ENCODE measurements around the gene USP40. TPM values are rescaled to one million over a fixed set of nuclear protein-coding genes. Genes with fewer than 3 reads are reported as not detected.

USP40 gene
- total and polyA plus RNA-seq, 10 donors = 11.4 to 57.3 (median 38.1) TPM

DNA sequence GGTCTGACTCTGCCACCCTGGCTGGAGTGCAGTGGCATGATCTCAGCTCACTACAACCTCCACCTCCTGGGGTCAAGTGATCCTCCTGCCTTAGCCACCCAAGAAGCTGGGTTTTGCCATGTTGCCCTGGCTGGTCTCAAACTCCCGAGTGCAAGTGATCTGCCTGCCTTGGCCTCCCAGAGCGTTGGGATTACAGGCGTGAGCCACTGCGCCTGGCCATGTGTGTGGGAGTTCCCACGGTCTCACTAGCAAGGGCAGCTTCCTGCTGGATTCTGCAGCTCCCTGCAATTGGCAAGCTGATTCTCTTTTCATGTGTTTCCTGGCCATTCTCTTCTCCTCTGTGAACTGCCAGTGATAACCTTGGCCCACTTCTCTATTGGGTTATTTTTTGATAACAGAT lies 84.0 kb downstream of the USP40 start:
- no peak overlapping the region for H3K4me3 ChIP-seq
- intact Hi-C loops (cut with DNase I; ENCODE audit: low total_unique reads) = no loop called here
- H3K27me3 ChIP-seq (replicated peaks in 1 of 7) = no peaks in the 10 kb centered on the region
- H3K27ac ChIP-seq = no peak overlapping the region
- no peaks in the 10 kb centered on the region for H3K9me3 ChIP-seq
- H3K36me3 ChIP-seq = peaks cover 0 to 98% (median 56%) of the 10 kb centered on the region in 6 donors
- TF ChIP-seq POLR2AphosphoS5 (IDR thresholded peaks at IDR 0.05) (no peak), POLR2A (IDR thresholded peaks at IDR 0.05) (no peak)
- TF ChIP-seq, protein P1, sequence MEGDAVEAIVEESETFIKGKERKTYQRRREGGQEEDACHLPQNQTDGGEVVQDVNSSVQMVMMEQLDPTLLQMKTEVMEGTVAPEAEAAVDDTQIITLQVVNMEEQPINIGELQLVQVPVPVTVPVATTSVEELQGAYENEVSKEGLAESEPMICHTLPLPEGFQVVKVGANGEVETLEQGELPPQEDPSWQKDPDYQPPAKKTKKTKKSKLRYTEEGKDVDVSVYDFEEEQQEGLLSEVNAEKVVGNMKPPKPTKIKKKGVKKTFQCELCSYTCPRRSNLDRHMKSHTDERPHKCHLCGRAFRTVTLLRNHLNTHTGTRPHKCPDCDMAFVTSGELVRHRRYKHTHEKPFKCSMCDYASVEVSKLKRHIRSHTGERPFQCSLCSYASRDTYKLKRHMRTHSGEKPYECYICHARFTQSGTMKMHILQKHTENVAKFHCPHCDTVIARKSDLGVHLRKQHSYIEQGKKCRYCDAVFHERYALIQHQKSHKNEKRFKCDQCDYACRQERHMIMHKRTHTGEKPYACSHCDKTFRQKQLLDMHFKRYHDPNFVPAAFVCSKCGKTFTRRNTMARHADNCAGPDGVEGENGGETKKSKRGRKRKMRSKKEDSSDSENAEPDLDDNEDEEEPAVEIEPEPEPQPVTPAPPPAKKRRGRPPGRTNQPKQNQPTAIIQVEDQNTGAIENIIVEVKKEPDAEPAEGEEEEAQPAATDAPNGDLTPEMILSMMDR (IDR thresholded peaks at IDR 0.05 in 8 of 11, conservative IDR thresholded peaks at IDR 0.05 in 3 of 11) = no peak
- peaks cover 0 to 14% (median 0%) of the 10 kb centered on the region in 6 donors for H3K4me1 ChIP-seq
- DNase-seq = no peak
- 77 to 86% (median 81%) methylated on average over 5 of the region's 5 CpGs for WGBS, 5 donors

DNA sequence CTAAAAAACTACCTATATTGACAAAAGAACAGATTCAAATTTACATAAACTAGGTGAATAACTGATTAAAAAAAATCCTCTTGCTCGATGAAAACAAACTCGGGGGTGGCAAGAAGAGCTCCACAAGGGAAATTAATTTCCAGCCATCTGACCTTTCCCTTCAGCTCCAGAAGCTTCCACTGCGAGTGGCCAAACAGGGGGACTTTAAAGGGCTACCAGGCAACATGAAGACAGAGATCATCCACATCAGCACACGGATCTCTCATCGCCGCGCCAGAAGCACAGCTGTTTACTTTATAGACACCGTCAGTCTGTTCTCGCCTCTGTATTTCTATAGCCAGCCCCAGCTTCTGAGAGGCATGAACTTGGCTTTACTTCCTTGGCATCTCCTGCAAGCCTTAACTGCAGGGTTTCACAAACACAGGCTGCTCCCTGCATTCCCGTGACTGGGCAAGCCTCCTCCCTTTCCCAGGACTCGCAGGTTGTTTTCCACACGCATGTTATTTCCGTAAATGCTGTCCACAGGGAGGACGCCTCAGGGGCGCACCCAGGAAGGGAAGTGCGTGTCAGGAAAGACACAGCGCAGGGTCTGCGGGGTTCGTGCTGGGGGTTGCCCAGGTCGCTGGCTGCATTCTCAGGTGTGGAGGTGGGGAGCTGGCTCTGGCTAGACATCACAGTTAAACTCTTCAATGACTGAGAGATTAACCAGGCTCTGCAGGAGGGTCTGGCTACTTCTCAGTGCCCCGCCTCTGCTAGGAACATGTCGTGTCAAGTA lies 85.0 kb downstream of the USP40 start:
- peaks cover 0 to 100% (median 65%) of the 10 kb centered on the region in 6 donors for H3K36me3 ChIP-seq
- H3K4me1 ChIP-seq = peaks cover 0 to 3% (median 0%) of the 10 kb centered on the region in 6 donors
- TF ChIP-seq POLR2AphosphoS5 (IDR thresholded peaks at IDR 0.05) (peak in 1 of 3 donors; percentile 46), POLR2A (IDR thresholded peaks at IDR 0.05) (no peak)
- TF ChIP-seq, protein P1 (IDR thresholded peaks at IDR 0.05 in 8 of 11, conservative IDR thresholded peaks at IDR 0.05 in 3 of 11) = no peak
- intact Hi-C loops (cut with DNase I; ENCODE audit: low total_unique reads) = no loop called here
- no peaks in the 10 kb centered on the region for H3K27me3 ChIP-seq (replicated peaks in 1 of 7)
- no peaks in the 10 kb centered on the region for H3K9me3 ChIP-seq
- 91 to 95% (median 93%) methylated on average over 22 of the region's 22 CpGs for WGBS, 5 donors
- peak; percentile 66 for DNase-seq
- no peak overlapping the region for H3K27ac ChIP-seq
- no peak overlapping the region for H3K4me3 ChIP-seq

DNA sequence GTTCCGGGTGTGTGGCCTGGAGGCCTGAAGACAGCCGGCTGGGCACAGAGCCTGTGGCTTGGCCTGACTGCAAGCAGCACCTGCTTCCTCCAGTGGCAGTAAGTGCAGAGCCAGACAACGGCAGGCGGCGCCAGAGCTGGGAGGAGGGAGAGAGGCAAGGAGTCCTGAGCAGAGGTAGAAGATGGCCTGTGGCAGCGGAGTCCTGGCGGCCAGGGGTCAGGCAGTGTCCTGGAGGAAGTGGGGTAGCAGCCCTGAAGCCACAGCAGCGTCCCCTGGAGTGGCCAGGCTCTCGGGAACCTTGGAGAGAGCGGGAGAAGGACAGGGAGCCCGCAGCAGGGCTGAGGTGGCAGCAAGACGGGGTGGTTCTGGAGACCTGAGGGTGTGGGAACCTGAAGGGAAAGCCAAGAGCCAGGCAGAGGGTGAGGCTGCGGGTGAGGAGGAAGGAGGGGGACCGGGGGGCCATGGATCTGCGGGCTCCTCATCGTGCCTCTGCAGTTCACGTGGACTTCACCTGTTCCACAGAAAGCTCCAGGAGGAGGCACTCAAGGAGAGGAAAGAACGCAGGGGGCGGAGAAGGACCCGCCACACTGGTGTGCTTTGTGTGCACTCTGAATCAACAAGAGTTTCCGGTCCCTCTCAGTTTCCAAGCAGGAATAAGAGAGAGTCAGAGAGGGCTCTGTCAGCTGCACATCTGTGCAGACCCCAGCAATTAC lies 85.9 kb downstream of the USP40 start:
- H3K4me1 ChIP-seq = no peaks in the 10 kb centered on the region
- peaks cover 0 to 100% (median 73%) of the 10 kb centered on the region in 6 donors for H3K36me3 ChIP-seq
- no peaks in the 10 kb centered on the region for H3K27me3 ChIP-seq (replicated peaks in 1 of 7)
- WGBS, 5 donors = 87 to 93% (median 90%) methylated on average over 21 of the region's 21 CpGs
- H3K4me3 ChIP-seq = no peak overlapping the region
- DNase-seq = peak; percentile 75
- intact Hi-C loops (cut with DNase I; ENCODE audit: low total_unique reads) = no loop called here
- no peaks in the 10 kb centered on the region for H3K9me3 ChIP-seq
- no peak overlapping the region for H3K27ac ChIP-seq
- TF ChIP-seq POLR2AphosphoS5 (IDR thresholded peaks at IDR 0.05) (peak in 2 of 3 donors; percentile 12 to 36), POLR2A (IDR thresholded peaks at IDR 0.05) (no peak)

DNA sequence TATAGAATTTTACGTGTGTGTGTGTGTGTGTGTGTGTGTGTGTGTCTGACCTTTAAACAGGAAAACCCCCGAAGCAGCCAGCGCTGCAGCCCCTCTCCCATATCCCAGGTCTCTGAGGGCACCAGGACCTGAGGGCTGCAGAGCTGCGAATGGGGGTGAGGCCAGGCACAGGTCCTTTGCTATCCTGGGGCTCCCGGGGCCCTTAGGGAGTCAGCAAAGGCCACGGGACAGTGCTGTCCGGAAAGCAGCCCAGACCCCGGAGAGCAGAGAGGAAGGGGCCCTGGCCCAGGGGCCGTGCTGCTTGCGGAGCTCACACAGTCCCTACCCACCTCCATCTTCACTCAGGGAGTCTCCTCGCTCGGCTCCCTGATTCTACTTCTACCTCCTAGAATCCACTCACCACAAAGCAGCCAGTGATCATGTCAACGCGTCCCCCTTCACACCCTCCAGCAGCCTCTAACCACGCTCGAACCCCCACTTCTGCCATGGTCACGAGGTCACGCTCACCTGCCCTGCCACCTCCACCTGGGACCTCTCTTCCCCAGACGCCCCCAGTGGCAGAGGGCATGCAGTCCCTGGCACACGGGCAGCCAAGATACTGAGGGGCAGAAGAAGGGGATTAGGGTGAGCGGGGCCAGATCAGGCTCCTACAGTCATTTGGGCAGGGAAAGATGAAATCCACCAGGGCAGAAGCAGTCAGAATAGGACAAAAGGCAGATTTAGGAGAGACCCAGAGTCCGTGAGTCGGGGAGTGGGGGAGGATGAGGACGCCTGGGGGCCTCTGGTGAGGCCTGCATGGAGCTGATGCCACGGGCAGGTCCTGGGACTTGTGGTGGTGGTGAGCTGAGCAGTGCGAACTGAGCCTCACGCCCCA lies 86.7 kb downstream of the USP40 start:
- Histone ChIP-seq H3K4me1 (no peaks in the 10 kb centered on the region), H3K4me3 (no peak overlapping the region), H3K27ac (no peak overlapping the region), H3K27me3 (replicated peaks in 1 of 7) (no peaks in the 10 kb centered on the region), H3K36me3 (peaks cover 0 to 99% (median 73%) of the 10 kb centered on the region in 6 donors), H3K9me3 (no peaks in the 10 kb centered on the region)
- intact Hi-C loops (cut with DNase I; ENCODE audit: low total_unique reads) = no loop called here
- DNase-seq = peak; percentile 62
- TF ChIP-seq POLR2A (IDR thresholded peaks at IDR 0.05) = no peak
- TF ChIP-seq POLR2AphosphoS5 (IDR thresholded peaks at IDR 0.05) = no peak
- TF ChIP-seq, protein P1 (IDR thresholded peaks at IDR 0.05 in 8 of 11, conservative IDR thresholded peaks at IDR 0.05 in 3 of 11) = no peak
- 90 to 94% (median 91%) methylated on average over 24 to 27 of the region's 27 CpGs for WGBS, 5 donors

All from spleen (tissue), 11 donors.